Smooth muscle cell (in vitro differentiated cells): ENCODE data around the gene RFX8. TPM values are rescaled to one million over a fixed set of nuclear protein-coding genes. Genes with fewer than 3 reads are reported as not detected.

Experiments used
- DNase-seq: peaks from one replicate; lab custom pipeline; 2025; ENCODE audit not compliant: unreplicated experiment; lab: John Stamatoyannopoulos, UW
- H2AFZ ChIP-seq: fragments of 200-600 bp; sonication (generic); 2 replicates; pipeline ENCODE4 v1.6.0; 2016; ENCODE audit warnings: antibody characterized with exemption, low read depth, mild to moderate bottlenecking
- H3F3A ChIP-seq: fragments of 200-600 bp; sonication (generic); 2 replicates; pipeline ENCODE4 v1.6.0; 2017; ENCODE audit warnings: antibody characterized with exemption, low read depth
- H3K27ac ChIP-seq: fragments of 200-600 bp; sonication (generic); 2 replicates; pipeline ENCODE4 v1.5.1; 2016; ENCODE audit warnings: low read depth, mild to moderate bottlenecking
- H3K27me3 ChIP-seq: fragments of 200-600 bp; sonication (generic); 2 replicates; pipeline ENCODE4 v1.6.1; 2016; ENCODE audit warnings: low read depth, mild to moderate bottlenecking
- H3K36me3 ChIP-seq: fragments of 200-600 bp; sonication (generic); 2 replicates; pipeline ENCODE4 v1.5.1; 2016; ENCODE audit warnings: low read depth
- H3K4me1 ChIP-seq: fragments of 200-600 bp; sonication (generic); 2 replicates; pipeline ENCODE4 v1.5.1; 2016; ENCODE audit warnings: low read depth
- H3K4me2 ChIP-seq: fragments of 200-600 bp; sonication (generic); 2 replicates; pipeline ENCODE4 v1.6.0; 2016; ENCODE audit warnings: mild to moderate bottlenecking
- H3K4me3 ChIP-seq: fragments of 200-600 bp; sonication (generic); 2 replicates; pipeline ENCODE4 v1.5.1; 2016; ENCODE audit warnings: mild to moderate bottlenecking
- H3K79me2 ChIP-seq: fragments of 200-600 bp; sonication (generic); 2 replicates; pipeline ENCODE4 v1.6.0; 2016; ENCODE audit warnings: low read depth, mild to moderate bottlenecking
- H3K9ac ChIP-seq: fragments of 200-600 bp; sonication (generic); 2 replicates; pipeline ENCODE4 v1.6.0; 2016; ENCODE audit warnings: low read depth
- H3K9me3 ChIP-seq: fragments of 200-600 bp; sonication (generic); replicated peaks from 2 replicates; pipeline ENCODE4 v1.5.1; 2016; ENCODE audit warnings: low read depth
- H4K20me1 ChIP-seq: fragments of 200-600 bp; sonication (generic); 2 replicates; pipeline ENCODE4 v1.6.0; 2016; ENCODE audit warnings: low read depth
- WGBS: methylation state at CpG from one replicate; pipeline ENCODE4 v1.1.7; 2016; ENCODE audit warnings: low lambda C conversion rate; 5-methylcytosine and 5-hydroxymethylcytosine counted together
- polyA plus RNA-seq: library from polyadenylated mRNA; unstranded; fragments of >200 nt; fragmentation: Nextera tagmentation; extraction: Ambion mirVana; gene quantifications from 2 replicates; pipeline ENCODE4 v1.2.1, GENCODE V29; 2016
- total RNA-seq: library from RNA; depleted of rRNA; stranded (reverse); fragments of >200 nt; gene quantifications from 2 replicates; pipeline ENCODE4 v1.2.3, GENCODE V29; 2014
- TF ChIP-seq, protein P1 (sequence below): fragments of 200-600 bp; sonication (generic); IDR thresholded peaks from 2 replicates; pipeline ENCODE4 v1.5.1; 2017; ENCODE audit warnings: borderline replicate concordance, mild to moderate bottlenecking, antibody characterized with exemption; ENCODE audit not compliant: insufficient read depth, poor library complexity, severe bottlenecking

The RFX8 gene
- total and polyA plus RNA-seq, 2 experiments from 2014 or later, result 2.3 to 3.0 TPM

DNA sequence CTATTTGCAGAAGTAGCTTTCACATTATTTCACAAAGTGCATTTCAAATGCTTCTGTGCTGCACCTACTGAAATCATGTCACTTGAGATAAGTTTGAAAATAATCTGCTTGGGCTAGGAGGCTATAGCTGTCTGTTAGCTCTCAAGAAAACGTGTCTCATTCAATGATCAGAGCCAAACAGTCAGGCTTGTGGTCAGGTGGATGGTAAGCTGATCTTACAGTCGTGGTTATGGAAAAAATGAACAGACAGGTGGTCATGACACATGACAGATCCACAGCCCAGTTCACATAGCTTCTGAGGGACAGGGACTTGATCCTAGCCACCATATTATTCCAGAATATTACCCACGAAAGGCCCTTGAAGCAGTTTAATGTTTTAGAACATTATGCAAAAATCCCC lies 26.5 kb upstream of the RFX8 start:
- TF ChIP-seq, protein P1, sequence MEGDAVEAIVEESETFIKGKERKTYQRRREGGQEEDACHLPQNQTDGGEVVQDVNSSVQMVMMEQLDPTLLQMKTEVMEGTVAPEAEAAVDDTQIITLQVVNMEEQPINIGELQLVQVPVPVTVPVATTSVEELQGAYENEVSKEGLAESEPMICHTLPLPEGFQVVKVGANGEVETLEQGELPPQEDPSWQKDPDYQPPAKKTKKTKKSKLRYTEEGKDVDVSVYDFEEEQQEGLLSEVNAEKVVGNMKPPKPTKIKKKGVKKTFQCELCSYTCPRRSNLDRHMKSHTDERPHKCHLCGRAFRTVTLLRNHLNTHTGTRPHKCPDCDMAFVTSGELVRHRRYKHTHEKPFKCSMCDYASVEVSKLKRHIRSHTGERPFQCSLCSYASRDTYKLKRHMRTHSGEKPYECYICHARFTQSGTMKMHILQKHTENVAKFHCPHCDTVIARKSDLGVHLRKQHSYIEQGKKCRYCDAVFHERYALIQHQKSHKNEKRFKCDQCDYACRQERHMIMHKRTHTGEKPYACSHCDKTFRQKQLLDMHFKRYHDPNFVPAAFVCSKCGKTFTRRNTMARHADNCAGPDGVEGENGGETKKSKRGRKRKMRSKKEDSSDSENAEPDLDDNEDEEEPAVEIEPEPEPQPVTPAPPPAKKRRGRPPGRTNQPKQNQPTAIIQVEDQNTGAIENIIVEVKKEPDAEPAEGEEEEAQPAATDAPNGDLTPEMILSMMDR, result no peak
- H3K4me1 ChIP-seq, result peaks cover 7% of the 10 kb centered on the region
- H3K4me3 ChIP-seq, result no peak overlapping the region
- H4K20me1 ChIP-seq, result no peaks in the 10 kb centered on the region
- H3K4me2 ChIP-seq, result peak overlapping the region; percentile 66
- H3K36me3 ChIP-seq, result no peaks in the 10 kb centered on the region
- no peak overlapping the region for H2AFZ ChIP-seq
- H3K27ac ChIP-seq, result peak overlapping the region; percentile 81
- no peak overlapping the region for H3K9ac ChIP-seq
- H3K79me2 ChIP-seq, result no peaks in the 10 kb centered on the region
- WGBS, result 27% methylated on average over 3 of the region's 3 CpGs
- H3K9me3 ChIP-seq, result no peaks in the 10 kb centered on the region
- DNase-seq, result no peak
- no peaks in the 10 kb centered on the region for H3K27me3 ChIP-seq
- peaks cover 7% of the 10 kb centered on the region for H3F3A ChIP-seq

DNA sequence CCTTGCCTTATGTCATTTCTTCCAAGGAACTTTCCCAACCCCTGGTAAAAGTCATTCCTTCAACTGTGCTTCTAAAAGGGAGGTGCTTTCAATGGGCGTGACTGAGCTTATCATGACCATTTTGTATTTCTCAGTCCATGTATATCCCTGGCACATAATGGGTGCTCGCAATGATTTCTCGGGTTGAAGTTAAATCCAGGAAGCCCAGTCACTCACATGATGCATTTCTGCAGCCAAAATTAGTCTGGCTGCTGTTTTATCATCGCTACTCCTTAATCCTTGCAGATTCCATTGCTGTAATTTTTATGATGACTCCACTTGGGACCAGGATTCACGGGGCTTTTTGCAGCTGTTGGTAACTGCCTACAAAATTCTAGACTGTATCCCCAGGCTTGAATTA lies 25.9 kb upstream of the RFX8 start:
- H3K4me2 ChIP-seq, result peak overlapping the region; percentile 76
- no peaks in the 10 kb centered on the region for H4K20me1 ChIP-seq
- no peaks in the 10 kb centered on the region for H3K9me3 ChIP-seq
- DNase-seq, result no peak
- no peaks in the 10 kb centered on the region for H3K36me3 ChIP-seq
- no peaks in the 10 kb centered on the region for H3K27me3 ChIP-seq
- no peaks in the 10 kb centered on the region for H3K79me2 ChIP-seq
- H3F3A ChIP-seq, result peaks cover 7% of the 10 kb centered on the region
- H3K4me3 ChIP-seq, result no peak overlapping the region
- peak overlapping the region; percentile 38 for H3K9ac ChIP-seq
- 22% methylated on average over 5 of the region's 5 CpGs for WGBS
- no peak overlapping the region for H2AFZ ChIP-seq
- peak overlapping the region; percentile 81 for H3K27ac ChIP-seq
- H3K4me1 ChIP-seq, result peaks cover 7% of the 10 kb centered on the region
- TF ChIP-seq, protein P1, result no peak

DNA sequence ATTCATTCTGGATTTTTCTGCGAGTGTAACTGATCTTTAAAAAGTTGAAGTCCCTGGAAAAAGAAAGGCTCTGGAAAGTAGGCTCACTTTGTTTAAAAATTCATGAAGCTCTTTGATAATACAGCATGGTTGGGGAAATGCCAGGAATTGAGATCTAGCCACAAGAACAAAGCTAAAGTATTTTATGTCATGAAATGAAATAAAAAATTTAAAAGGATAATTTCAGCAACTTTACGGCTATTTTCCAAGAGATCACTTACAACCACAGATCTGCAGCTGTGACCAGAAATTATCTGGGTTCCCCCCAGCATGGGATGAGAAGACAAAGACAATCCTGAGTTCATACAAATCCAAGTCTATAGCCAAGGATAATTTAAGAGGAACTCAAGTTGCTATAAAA lies 25.3 kb upstream of the RFX8 start:
- peak overlapping the region; percentile 38 for H3K9ac ChIP-seq
- peak overlapping the region; percentile 76 for H3K4me2 ChIP-seq
- TF ChIP-seq, protein P1, result no peak
- H3K4me3 ChIP-seq, result no peak overlapping the region
- no peak for DNase-seq
- 29% methylated on average over 2 of the region's 2 CpGs for WGBS
- peak overlapping the region; percentile 81 for H3K27ac ChIP-seq
- peaks cover 7% of the 10 kb centered on the region for H3K4me1 ChIP-seq
- no peaks in the 10 kb centered on the region for H3K9me3 ChIP-seq
- H4K20me1 ChIP-seq, result no peaks in the 10 kb centered on the region
- H3K27me3 ChIP-seq, result no peaks in the 10 kb centered on the region
- no peak overlapping the region for H2AFZ ChIP-seq
- no peaks in the 10 kb centered on the region for H3K79me2 ChIP-seq
- H3F3A ChIP-seq, result peaks cover 7% of the 10 kb centered on the region
- H3K36me3 ChIP-seq, result no peaks in the 10 kb centered on the region

DNA sequence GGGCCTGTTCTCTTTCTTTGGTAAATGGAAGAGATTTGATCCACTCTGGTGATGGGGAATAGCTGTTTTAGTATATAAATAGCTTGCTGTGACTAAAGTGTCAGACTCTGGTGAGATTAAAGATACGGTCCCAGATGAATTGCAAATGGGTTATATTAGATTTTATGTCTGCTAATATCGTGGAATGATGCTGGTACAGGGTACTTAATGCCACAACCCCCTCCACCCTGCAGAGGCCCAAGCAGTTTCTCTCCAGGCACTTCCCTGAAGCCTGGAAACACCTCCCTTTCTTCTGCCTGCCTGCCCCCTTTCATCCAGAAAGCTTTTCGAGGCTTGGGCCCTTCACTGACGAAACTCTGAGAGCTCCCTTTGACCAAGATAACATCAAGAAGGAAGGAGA lies 21.4 kb upstream of the RFX8 start:
- Histone ChIP-seq H2AFZ (no peak overlapping the region), H3K9me3 (no peaks in the 10 kb centered on the region), H4K20me1 (no peaks in the 10 kb centered on the region), H3F3A (peaks cover 7% of the 10 kb centered on the region), H3K4me2 (no peak overlapping the region), H3K4me3 (no peak overlapping the region), H3K27me3 (no peaks in the 10 kb centered on the region), H3K4me1 (peaks cover 7% of the 10 kb centered on the region), H3K36me3 (no peaks in the 10 kb centered on the region), H3K9ac (no peak overlapping the region), H3K79me2 (no peaks in the 10 kb centered on the region), H3K27ac (no peak overlapping the region)
- 76% methylated on average over 4 of the region's 4 CpGs for WGBS
- DNase-seq, result no peak
- TF ChIP-seq, protein P1, result no peak
